C4-2B (cell line): ENCODE data around the gene NPB.

Experiments used
- CTCF ChIP-seq: fragments of 450-650 bp; conservative IDR thresholded peaks from 2 replicates; pipeline ENCODE4 v1.5.1; 2017; ENCODE audit warnings: mild to moderate bottlenecking
- ZFX ChIP-seq: fragments of 450-650 bp; IDR thresholded peaks from 2 replicates; pipeline ENCODE4 v1.6.1; 2017

GRCh38 chr17:81923302-81924260, 21.5 kb downstream of the NPB start:
- TF ChIP-seq CTCF (no peak), ZFX (no peak)
